IMR-90 (cell line): Measurements from ENCODE around the gene CCDC61. TPM values are rescaled to one million over a fixed set of nuclear protein-coding genes. Genes with fewer than 3 reads are reported as not detected.

ENCODE experiments used
- ATAC-seq: fragments of 200-7000 bp; cut with Tn5 transposase; 2 replicates; pipeline ENCODE4 v1.9.1; 2020; ENCODE audit warnings: low read depth, mild to moderate bottlenecking, moderate library complexity
- BruUV-seq: library from RNA; stranded (reverse); fragments of 400-500 nt; replicated peaks from 2 replicates; lab custom pipeline; 2021; lab: Mats Ljungman, UMichigan
- CTCF ChIA-PET: fragments of 300-600 bp; formaldehyde crosslinking; extraction: SDS; loops from one replicate; lab custom pipeline; 2021; ENCODE audit warnings: antibody characterized with exemption; lab: Yijun Ruan, JAX
- POLR2A ChIA-PET: fragments of 300-600 bp; sonication (Branson Sonifier 250); formaldehyde crosslinking; loops from one replicate; lab custom pipeline; 2022; ENCODE audit warnings: antibody characterized with exemption; ENCODE audit not compliant: unreplicated experiment; lab: Charles Lee
- DNase-seq: peaks from one replicate; pipeline ENCODE4 v3.0.0; 2013
- H2AFZ ChIP-seq: replicated peaks from 2 replicates; pipeline ENCODE3; 2013; ENCODE audit warnings: low read length, mild to moderate bottlenecking; ENCODE audit not compliant: poor library complexity
- H2AK5ac ChIP-seq: 2 replicates; pipeline ENCODE4 v1.6.1; 2013; ENCODE audit warnings: low read depth, low read length, inconsistent platforms
- H2AK9ac ChIP-seq: replicated peaks from 2 replicates; pipeline ENCODE3; 2013; ENCODE audit warnings: mild to moderate bottlenecking, low read depth, low read length, moderate library complexity; ENCODE audit not compliant: poor library complexity
- H2BK120ac ChIP-seq: 2 replicates; pipeline ENCODE4 v1.6.1; 2013; ENCODE audit warnings: low read depth, low read length, inconsistent platforms
- H2BK15ac ChIP-seq: 3 replicates; pipeline ENCODE4 v1.6.1; 2013; ENCODE audit warnings: low read depth, low read length, inconsistent platforms
- H2BK20ac ChIP-seq: 2 replicates; pipeline ENCODE4 v1.6.1; 2013; ENCODE audit warnings: low read depth, mild to moderate bottlenecking, inconsistent platforms, low read length, moderate library complexity
- H2BK5ac ChIP-seq: 2 replicates; pipeline ENCODE4 v1.6.1; 2013; ENCODE audit warnings: mild to moderate bottlenecking, low read depth, low read length, inconsistent platforms; ENCODE audit not compliant: poor library complexity, severe bottlenecking
- H3K14ac ChIP-seq: replicated peaks from 2 replicates; pipeline ENCODE4 v1.6.1; 2013; ENCODE audit warnings: low read depth, low read length, inconsistent platforms
- H3K18ac ChIP-seq: 2 replicates; pipeline ENCODE4 v1.6.1; 2013; ENCODE audit warnings: low read depth, low read length, control low read depth
- H3K23ac ChIP-seq: 2 replicates; pipeline ENCODE4 v1.6.1; 2013; ENCODE audit warnings: low read depth, low read length, inconsistent platforms
- H3K27ac ChIP-seq: 2 replicates; pipeline ENCODE4 v1.5.1; 2013; ENCODE audit warnings: mild to moderate bottlenecking, control low read depth, low read length; ENCODE audit not compliant: insufficient read depth
- H3K27me3 ChIP-seq: 2 replicates; pipeline ENCODE4 v1.6.1; 2013; ENCODE audit warnings: low read length; ENCODE audit not compliant: control insufficient read depth, insufficient read depth
- H3K36me3 ChIP-seq: 2 replicates; pipeline ENCODE4 v1.6.1; 2013; ENCODE audit warnings: low read length, mixed read lengths; ENCODE audit not compliant: control insufficient read depth, insufficient read depth
- H3K4ac ChIP-seq: 2 replicates; pipeline ENCODE4 v1.6.1; 2013; ENCODE audit warnings: low read depth, low read length, inconsistent platforms
- H3K4me1 ChIP-seq: 2 replicates; pipeline ENCODE4 v1.6.1; 2013; ENCODE audit warnings: low read length, mixed read lengths; ENCODE audit not compliant: control insufficient read depth, insufficient read depth
- H3K4me2 ChIP-seq: 2 replicates; pipeline ENCODE4 v1.6.1; 2013; ENCODE audit warnings: low read depth, mild to moderate bottlenecking, control low read depth, low read length, moderate library complexity
- H3K4me3 ChIP-seq: 2 replicates; pipeline ENCODE4 v1.5.1; 2013; ENCODE audit warnings: low read depth, mild to moderate bottlenecking, control low read depth, low read length, moderate library complexity; ENCODE audit not compliant: insufficient read depth
- H3K56ac ChIP-seq: 2 replicates; pipeline ENCODE4 v1.6.1; 2013; ENCODE audit warnings: low read length, inconsistent platforms; ENCODE audit not compliant: insufficient read depth; ENCODE audit errors: extremely low read depth
- H3K79me1 ChIP-seq, 2 experiments: 2 replicates each; pipeline ENCODE4 v1.6.1; 2013; ENCODE audit warnings: low read length in 2 of 2, inconsistent platforms in 1 of 2, low read depth in 1 of 2
- H3K9ac ChIP-seq: 2 replicates; pipeline ENCODE4 v1.6.1; 2013; ENCODE audit warnings: low read depth, low read length, control low read depth
- H3K9me1 ChIP-seq: 2 replicates; pipeline ENCODE4 v1.6.1; 2013; ENCODE audit warnings: low read length, inconsistent platforms; ENCODE audit not compliant: insufficient read depth
- H3K9me3 ChIP-seq: 2 replicates; pipeline ENCODE4 v1.6.1; 2013; ENCODE audit warnings: low read length; ENCODE audit not compliant: control insufficient read depth, insufficient read depth
- H4K20me1 ChIP-seq: 2 replicates; pipeline ENCODE4 v1.6.1; 2013; ENCODE audit warnings: low read length, inconsistent platforms; ENCODE audit not compliant: insufficient read depth
- H4K5ac ChIP-seq: 2 replicates; pipeline ENCODE4 v1.6.1; 2013; ENCODE audit warnings: mild to moderate bottlenecking, low read depth, low read length, control low read depth
- H4K8ac ChIP-seq, 2 experiments: 2 replicates each; pipeline ENCODE4 v1.6.1; 2013; ENCODE audit warnings: low read depth in 2 of 2, low read length in 2 of 2, control low read depth in 1 of 2, inconsistent platforms in 1 of 2
- H4K91ac ChIP-seq: 2 replicates; pipeline ENCODE4 v1.6.1; 2013; ENCODE audit warnings: low read depth, low read length, inconsistent platforms; ENCODE audit not compliant: insufficient read depth
- CHD1 ChIP-seq: IDR thresholded peaks from 2 replicates; pipeline ENCODE4 v1.6.1; 2012; ENCODE audit warnings: low read depth, low read length, improper control_type of control experiment
- NFE2L2 ChIP-seq: fragments of 150-350 bp; IDR thresholded peaks from 2 replicates; pipeline ENCODE4 v1.6.1; 2016; ENCODE audit warnings: low read depth, mild to moderate bottlenecking, low read length
- RAD21 ChIP-seq: IDR thresholded peaks from 2 replicates; pipeline ENCODE4 v1.6.1; 2012; ENCODE audit warnings: low read length, improper control_type of control experiment
- RCOR1 ChIP-seq: IDR thresholded peaks from 2 replicates; pipeline ENCODE4 v1.6.1; 2012; ENCODE audit warnings: mild to moderate bottlenecking, low read length, improper control_type of control experiment; ENCODE audit not compliant: insufficient replicate concordance
- WGBS, 2 experiments: methylation state at CpG; one replicate each; pipeline versions ENCODE4 v1.1.5 to v1.1.7; 2013; ENCODE audit warnings: missing lambda C conversion rate in 2 of 2; ENCODE audit not compliant: insufficient read length in 1 of 2; ENCODE audit errors: extremely low coverage in 2 of 2; 5-methylcytosine and 5-hydroxymethylcytosine counted together
- dilution Hi-C: fragments of 300-500 bp; cut with HindIII; formaldehyde crosslinking; loops from one replicate; pipeline ENCODE4 v1.14.3; 2018; ENCODE audit warnings: low sequenced_read_pairs; ENCODE audit not compliant: unreplicated experiment
- in situ Hi-C: fragments of 300-500 bp; cut with MboI; formaldehyde crosslinking; loops from 3 replicates; pipeline ENCODE4 v1.14.3; 2019; ENCODE audit warnings: low sequenced_read_pairs, inconsistent platforms, mixed read lengths
- intact Hi-C: fragments of 100-400 bp; cut with micrococcal nuclease; formaldehyde crosslinking; loops from 2 replicates; pipeline ENCODE4 v1.10.0; 2022
- polyA plus RNA-seq, 3 experiments: library from polyadenylated mRNA; depleted of rRNA; stranded (reverse); fragments of >200 nt; gene quantifications; 2 replicates each; pipeline ENCODE4 v1.2.3, GENCODE V29; 2012; ENCODE audit warnings: low replicate concordance in 1 of 3
- total RNA-seq: library from RNA; depleted of rRNA; stranded (reverse); fragments of >200 nt; gene quantifications from 2 replicates; pipeline ENCODE4 v1.2.3, GENCODE V29; 2012
- TF ChIP-seq, protein P1 (sequence below): conservative IDR thresholded peaks from 2 replicates; pipeline ENCODE4 v1.5.1; 2012; ENCODE audit warnings: mild to moderate bottlenecking, low read depth, low read length, improper control_type of control experiment
- TF ChIP-seq, protein P2 (sequence below): fragments of 150-350 bp; IDR thresholded peaks from 2 replicates; pipeline ENCODE4 v1.6.1; 2016; ENCODE audit warnings: low read depth, mild to moderate bottlenecking, low read length, moderate library complexity, borderline replicate concordance

CCDC61 gene
- total and polyA plus RNA-seq, 2 of the 4 experiments (the other 2 are of a cell fraction), result 3.2 to 9.1 TPM

DNA sequence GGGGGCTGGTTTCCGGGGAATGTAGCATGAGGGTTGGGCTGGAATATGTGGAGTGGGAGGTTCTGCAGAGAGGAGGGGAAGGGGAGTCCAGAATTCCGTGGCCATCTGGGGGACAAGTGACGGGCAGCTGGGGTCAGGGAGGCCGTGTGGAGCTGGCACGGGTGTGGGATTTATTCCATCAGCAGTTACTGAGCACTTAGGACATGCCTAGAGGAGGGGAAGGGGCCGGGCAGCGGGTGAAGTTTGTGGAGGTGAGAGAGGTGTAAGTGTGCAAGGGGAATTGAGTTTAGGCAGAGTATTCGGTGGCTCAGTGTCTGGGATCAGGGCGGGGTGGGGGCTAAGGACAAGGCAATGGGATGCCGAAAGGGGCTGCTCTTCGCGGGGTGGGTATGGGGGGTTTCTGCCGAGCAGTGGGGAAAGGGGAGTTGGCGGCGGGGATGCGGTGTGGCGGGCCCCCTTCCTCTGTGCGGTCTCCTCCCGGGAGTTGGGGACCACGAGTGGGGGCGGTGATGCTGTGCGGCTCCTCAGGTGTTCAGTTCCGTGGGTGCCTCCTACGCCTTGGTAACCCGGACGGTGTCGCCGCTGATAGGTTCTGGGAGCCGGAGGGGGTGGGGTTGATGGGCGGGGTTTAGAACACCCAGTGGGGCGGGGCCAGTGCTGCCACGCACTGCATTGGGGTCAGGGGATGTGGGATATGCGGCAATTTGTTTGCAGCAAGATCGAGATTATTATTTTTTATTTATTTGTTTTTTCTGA is 5.4 kb downstream of the CCDC61 start:
- Histone ChIP-seq H3K79me1 (peaks cover 14 to 37% of the 10 kb centered on the region in 2 experiments), H3K23ac (0 out of 2 replicates have a peak overlapping the region, but pooled peaks have one; percentile 15), H2BK15ac (no peak overlapping the region), H3K4me1 (peaks cover 2% of the 10 kb centered on the region), H3K9ac (no peak overlapping the region), H3K56ac (no peak overlapping the region), H3K27ac (no peak overlapping the region), H3K4me2 (no peak overlapping the region; the same call in 1 of the 2 replicates), H2AFZ (peak overlapping the region; percentile 56), H2BK120ac (no peak overlapping the region), H4K91ac (no peak overlapping the region), H4K20me1 (peaks cover 5% of the 10 kb centered on the region; the same call in 1 of the 2 replicates), H2BK20ac (no peak overlapping the region), H3K4ac (no peak overlapping the region), H2AK5ac (no peak overlapping the region), H2AK9ac (peak overlapping the region; percentile 81), H3K27me3 (no peaks in the 10 kb centered on the region), H3K9me1 (peaks cover 9% of the 10 kb centered on the region), H3K36me3 (peaks cover 9% of the 10 kb centered on the region; the same call in 1 of the 2 replicates), H4K8ac (peak overlapping the region in 1 of 2 experiments; percentile 25; a peak in 1 of 4 replicates), H3K9me3 (no peaks in the 10 kb centered on the region), H3K14ac (no peak overlapping the region), H3K4me3 (no peak overlapping the region), H2BK5ac (no peak overlapping the region), H4K5ac (no peak overlapping the region), H3K18ac (no peak overlapping the region)
- intact Hi-C loops (no loop called here), dilution Hi-C loops (no loop called here), in situ Hi-C loops (no loop called here)
- no peak for DNase-seq
- peak; percentile 63 for ATAC-seq
- 17% methylated on average over 6 of the region's 34 CpGs; no CpG with 5 or more reads in 1 of the 2 experiments for WGBS, 2 experiments
- TF ChIP-seq RAD21 (no peak), NFE2L2 (no peak), CHD1 (no peak), RCOR1 (no peak)
- TF ChIP-seq, protein P1, sequence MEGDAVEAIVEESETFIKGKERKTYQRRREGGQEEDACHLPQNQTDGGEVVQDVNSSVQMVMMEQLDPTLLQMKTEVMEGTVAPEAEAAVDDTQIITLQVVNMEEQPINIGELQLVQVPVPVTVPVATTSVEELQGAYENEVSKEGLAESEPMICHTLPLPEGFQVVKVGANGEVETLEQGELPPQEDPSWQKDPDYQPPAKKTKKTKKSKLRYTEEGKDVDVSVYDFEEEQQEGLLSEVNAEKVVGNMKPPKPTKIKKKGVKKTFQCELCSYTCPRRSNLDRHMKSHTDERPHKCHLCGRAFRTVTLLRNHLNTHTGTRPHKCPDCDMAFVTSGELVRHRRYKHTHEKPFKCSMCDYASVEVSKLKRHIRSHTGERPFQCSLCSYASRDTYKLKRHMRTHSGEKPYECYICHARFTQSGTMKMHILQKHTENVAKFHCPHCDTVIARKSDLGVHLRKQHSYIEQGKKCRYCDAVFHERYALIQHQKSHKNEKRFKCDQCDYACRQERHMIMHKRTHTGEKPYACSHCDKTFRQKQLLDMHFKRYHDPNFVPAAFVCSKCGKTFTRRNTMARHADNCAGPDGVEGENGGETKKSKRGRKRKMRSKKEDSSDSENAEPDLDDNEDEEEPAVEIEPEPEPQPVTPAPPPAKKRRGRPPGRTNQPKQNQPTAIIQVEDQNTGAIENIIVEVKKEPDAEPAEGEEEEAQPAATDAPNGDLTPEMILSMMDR, result no peak
- TF ChIP-seq, protein P2, sequence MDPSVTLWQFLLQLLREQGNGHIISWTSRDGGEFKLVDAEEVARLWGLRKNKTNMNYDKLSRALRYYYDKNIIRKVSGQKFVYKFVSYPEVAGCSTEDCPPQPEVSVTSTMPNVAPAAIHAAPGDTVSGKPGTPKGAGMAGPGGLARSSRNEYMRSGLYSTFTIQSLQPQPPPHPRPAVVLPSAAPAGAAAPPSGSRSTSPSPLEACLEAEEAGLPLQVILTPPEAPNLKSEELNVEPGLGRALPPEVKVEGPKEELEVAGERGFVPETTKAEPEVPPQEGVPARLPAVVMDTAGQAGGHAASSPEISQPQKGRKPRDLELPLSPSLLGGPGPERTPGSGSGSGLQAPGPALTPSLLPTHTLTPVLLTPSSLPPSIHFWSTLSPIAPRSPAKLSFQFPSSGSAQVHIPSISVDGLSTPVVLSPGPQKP, result no peak
- BruUV-seq, result no TSS peak
- ChIA-PET POLR2A (no interaction called here), CTCF (no interaction called here)
